K562 treated with DMSO at 1 percent for 4 hours (cell line): ENCODE data around the gene MCUB. TPM values are rescaled to one million over a fixed set of nuclear protein-coding genes. Genes with fewer than 3 reads are reported as not detected.

Experiments
- total RNA-seq: library from RNA; unstranded; fragments of 300-600 nt; gene quantifications from 2 replicates; pipeline ENCODE4 v1.2.3, GENCODE V29; 2022; ENCODE audit not compliant: insufficient read depth

The MCUB gene
- 3.0 and 9.7 TPM in 2 replicates for total RNA-seq

GRCh38 chr4:109559983-109560686 is at the start of gene MCUB:
TSS of gene MCUB (plus strand) at chr4:109560246. CDS start at chr4:109560338, 92 bp downstream.

GRCh38 chr4:109702950-109703663 is 143.1 kb downstream of the MCUB start, which contains the start of gene CASP6:
TSS of gene CASP6 (minus strand) at chr4:109703445. CDS start at chr4:109703395, 50 bp downstream.

GRCh38 chr4:109729718-109730618 is 169.9 kb downstream of the MCUB start, which contains the start of gene PLA2G12A:
TSS of gene PLA2G12A (minus strand) at chr4:109730070. CDS start at chr4:109729809, 261 bp downstream.

Other genes with a start within 250 kb of the MCUB start
- 10.6 and 13.5 TPM in 2 replicates for gene SEC24B, start 126.4 kb upstream of the MCUB start, total RNA-seq
- gene CASP6, start 143.2 kb downstream of the MCUB start, total RNA-seq = 31.3 and 33.5 TPM in 2 replicates
- gene PLA2G12A, start 169.8 kb downstream of the MCUB start, total RNA-seq = 22.3 and 68.3 TPM in 2 replicates
- 3.3 TPM in 1 of 2 replicates, not detected in the other for gene CFI, start 241.8 kb downstream of the MCUB start, total RNA-seq